Transverse colon (tissue), 4 donors: ENCODE results near the gene ADGRF3. TPM values are rescaled to one million over a fixed set of nuclear protein-coding genes. Genes with fewer than 3 reads are reported as not detected.
"Not testable (repeated sequence)": the region's sequence is repeated elsewhere in the genome, so short reads cannot be mapped to it uniquely, and the experiment has no call there.

Source experiments
- DNase-seq: peaks from one replicate; pipeline ENCODE4 v3.0.0-alpha.2; 2019
- H3K27ac ChIP-seq, 4 donors: fragments of 200-600 bp; sonication (generic); 2 replicates each; pipeline ENCODE4 v1.5.1; 2016 to 2018; ENCODE audit warnings: inconsistent platforms in 4 of 4
- H3K27me3 ChIP-seq: fragments of 200-600 bp; sonication (generic); 2 replicates; pipeline ENCODE4 v1.5.1; 2017; ENCODE audit warnings: inconsistent platforms
- H3K36me3 ChIP-seq, 4 donors: fragments of 200-600 bp; sonication (generic); 2 replicates each; pipeline ENCODE4 v1.5.1; 2017 to 2019; ENCODE audit warnings: inconsistent platforms in 4 of 4
- H3K4me1 ChIP-seq, 4 donors: fragments of 200-600 bp; sonication (generic); 2 replicates each; pipeline ENCODE4 v1.5.1; 2017 to 2020; ENCODE audit warnings: inconsistent platforms in 4 of 4
- H3K4me3 ChIP-seq, 4 donors: fragments of 200-600 bp; sonication (generic); 1 replicate in 1 of 4; 2 replicates in 3 of 4; pipeline versions ENCODE4 v1.5.1 to v1.6.1; 2017 to 2019; ENCODE audit warnings: inconsistent platforms in 4 of 4
- H3K9me3 ChIP-seq, 2 donors: fragments of 200-600 bp; sonication (generic); 2 replicates each; pipeline ENCODE4 v1.5.1; 2017 to 2019; ENCODE audit warnings: inconsistent platforms in 2 of 2
- CTCF ChIP-seq, 5 experiments: fragments of 200-600 bp in 3 of 5; fragments of 450-650 bp in 2 of 5; sonication (generic) in 3 of 5; IDR thresholded peaks; 1 replicate in 2 of 5; 2 replicates in 3 of 5; pipeline ENCODE4 v1.5.1; 2016 to 2017; ENCODE audit warnings: antibody characterized with exemption in 5 of 5, inconsistent platforms in 3 of 5, mild to moderate bottlenecking in 2 of 5, moderate library complexity in 1 of 5
- EP300 ChIP-seq: sonication (generic); formaldehyde crosslinking; IDR thresholded peaks from one replicate; pipeline ENCODE4 v1.6.1; 2017; ENCODE audit warnings: antibody characterized with exemption, low read depth
- POLR2A ChIP-seq: fragments of 450-650 bp; IDR thresholded peaks from one replicate; pipeline ENCODE4 v1.6.1; 2016; ENCODE audit warnings: antibody characterized with exemption, mild to moderate bottlenecking, moderate library complexity
- POLR2AphosphoS5 ChIP-seq, 3 donors: sonication (generic); formaldehyde crosslinking; IDR thresholded peaks; one replicate each; pipeline ENCODE4 v1.6.1; 2016; ENCODE audit warnings: antibody characterized with exemption in 3 of 3
- WGBS, 2 donors: methylation state at CpG; one replicate each; pipeline ENCODE4 v1.1.5; 2018; ENCODE audit warnings: low coverage in 1 of 2; 5-methylcytosine and 5-hydroxymethylcytosine counted together
- in situ Hi-C, 4 donors: fragments of 200-750 bp; cut with MboI; loops; one replicate each; pipeline versions ENCODE4 v1.15.0 to v1.15.1; 2017; ENCODE audit warnings: low sequenced_read_pairs in 3 of 4, low pct_ligation_motif_present in 1 of 4, low pct_unique_long_range_greater_than_20kb in 1 of 4
- intact Hi-C: fragments of 100-400 bp; cut with DNase I; formaldehyde crosslinking; loops from one replicate; pipeline ENCODE4 v1.15.1; 2023; ENCODE audit warnings: low total_unique reads
- total RNA-seq, 4 donors: library from RNA; depleted of rRNA; stranded (reverse); fragments of >200 nt; gene quantifications; one replicate each; pipeline ENCODE4 v1.1.0, GENCODE V29; 2016

The ADGRF3 gene
- total RNA-seq, 4 donors from 2014 or later = not detected

GRCh38 chr2:26309921-26310320 is 36.7 kb downstream of the ADGRF3 start:
- H3K4me3 ChIP-seq = no peak overlapping the region
- WGBS, 2 donors = 85% methylated on average over 10 of the region's 10 CpGs; no CpG with 5 or more reads in 1 of the 2 donors
- no peak for DNase-seq
- no peaks in the 10 kb centered on the region for H3K27me3 ChIP-seq
- peaks cover 0 to 8% (median 3%) of the 10 kb centered on the region in 4 donors for H3K4me1 ChIP-seq
- H3K36me3 ChIP-seq = no peaks in the 10 kb centered on the region
- no peak overlapping the region for H3K27ac ChIP-seq
- in situ Hi-C loops (loop anchor here in 1 of 4 donors (25.0 kb wide), 1 partner anchor 348 kb away; no protein-coding TSS in a partner anchor), intact Hi-C loops (no loop called here)
- TF ChIP-seq EP300 = no peak
- no peaks in the 10 kb centered on the region for H3K9me3 ChIP-seq

- no peak for DNase-seq
- Histone ChIP-seq H3K9me3 (no peaks in the 10 kb centered on the region), H3K27ac (no peak overlapping the region), H3K4me3 (no peak overlapping the region), H3K4me1 (peaks cover 0 to 12% (median 7%) of the 10 kb centered on the region in 4 donors), H3K27me3 (no peaks in the 10 kb centered on the region), H3K36me3 (no peaks in the 10 kb centered on the region)
- 64 to 65% methylated on average over 2 to 6 of the region's 6 CpGs for WGBS, 2 donors
- in situ Hi-C loops = loop anchor here in 1 of 4 donors (25.0 kb wide), 1 partner anchor 343 kb away; no protein-coding TSS in a partner anchor
- TF ChIP-seq EP300 = no peak
- no peak for TF ChIP-seq POLR2A
- no peak for TF ChIP-seq CTCF (IDR thresholded peaks at IDR 0.05)
- no peak for TF ChIP-seq POLR2AphosphoS5 (IDR thresholded peaks at IDR 0.05)
- intact Hi-C loops = no loop called here
Measured at GRCh38 chr2:26305540-26305939, 41.0 kb downstream of the ADGRF3 start.

DNA sequence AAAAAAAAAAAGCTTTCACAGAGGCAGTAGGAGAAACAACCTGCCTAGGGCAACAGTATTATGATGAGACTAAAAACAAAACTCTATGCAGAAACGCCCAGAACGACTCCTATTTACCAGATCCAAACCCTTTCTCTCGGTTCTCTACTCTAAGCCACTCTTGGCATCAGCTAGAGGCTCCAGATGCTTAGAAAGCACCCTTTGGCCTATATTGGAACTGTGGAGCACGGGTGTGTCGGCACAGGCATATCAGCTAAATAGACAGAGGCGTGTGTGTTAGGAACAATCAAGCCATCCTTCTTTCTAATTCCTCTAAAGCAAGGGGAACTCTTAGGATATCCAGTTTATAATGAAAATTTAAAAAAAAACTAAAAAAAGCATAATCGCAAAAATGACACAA is 41.5 kb downstream of the ADGRF3 start:
- H3K4me1 ChIP-seq = peaks cover 0 to 17% (median 9%) of the 10 kb centered on the region in 4 donors
- H3K27ac ChIP-seq, H3K36me3 ChIP-seq, H3K27me3 ChIP-seq, H3K9me3 ChIP-seq, H3K4me3 ChIP-seq, intact Hi-C loops: not testable (repeated sequence)
- TF ChIP-seq POLR2AphosphoS5 (IDR thresholded peaks at IDR 0.05) = peak in 1 of 3 donors; percentile 50
- peak; percentile 59 for DNase-seq
- 52 to 58% methylated on average over 4 to 7 of the region's 7 CpGs for WGBS, 2 donors
- in situ Hi-C loops = loop anchor here in 1 of 4 donors (25.0 kb wide), 1 partner anchor 343 kb away; no protein-coding TSS in a partner anchor

DNA sequence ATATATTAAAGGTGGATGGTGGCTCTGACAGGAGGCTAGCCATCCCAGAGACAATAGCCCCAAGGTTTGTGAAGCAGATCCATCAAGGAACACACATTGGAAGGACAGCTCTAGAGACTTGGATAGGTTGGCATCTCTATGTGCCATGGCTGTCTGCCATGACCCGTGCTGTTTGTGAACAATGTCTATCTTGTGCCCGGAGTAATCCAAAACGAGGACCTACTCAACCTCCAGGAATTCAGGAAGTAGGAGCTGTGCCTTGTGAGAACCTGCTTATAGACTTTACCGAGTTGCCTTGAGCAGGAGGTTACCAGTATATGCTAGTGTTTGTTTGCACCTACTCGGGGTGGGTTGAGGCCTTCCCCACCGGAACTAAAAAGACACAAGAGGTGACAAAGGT is 43.7 kb downstream of the ADGRF3 start:
- Histone ChIP-seq H3K4me3 (no peak overlapping the region), H3K36me3 (no peaks in the 10 kb centered on the region), H3K27ac (no peak overlapping the region), H3K4me1 (peaks cover 3 to 20% (median 14%) of the 10 kb centered on the region in 4 donors), H3K9me3 (no peaks in the 10 kb centered on the region), H3K27me3 (no peaks in the 10 kb centered on the region)
- DNase-seq = no peak
- TF ChIP-seq CTCF (IDR thresholded peaks at IDR 0.05) = no peak
- TF ChIP-seq POLR2A = no peak
- no peak for TF ChIP-seq EP300
- no peak for TF ChIP-seq POLR2AphosphoS5 (IDR thresholded peaks at IDR 0.05)
- in situ Hi-C loops (loop anchor here in 1 of 4 donors (25.0 kb wide), 1 partner anchor 341 kb away; no protein-coding TSS in a partner anchor), intact Hi-C loops (no loop called here)
- 80 to 83% methylated on average over 3 to 6 of the region's 6 CpGs for WGBS, 2 donors

GRCh38 chr2:26300234-26300925 is 46.2 kb downstream of the ADGRF3 start:
- WGBS, 2 donors = 23 to 57% methylated on average over 13 to 22 of the region's 22 CpGs
- peak overlapping the region; percentile 79 to 87 (median 86) for H3K27ac ChIP-seq
- intact Hi-C loops = no loop called here

More at GRCh38 chr2:26300234-26300925, 46.2 kb downstream of the ADGRF3 start:
- DNase-seq = peak; percentile 39
- Histone ChIP-seq H3K9me3 (no peaks in the 10 kb centered on the region), H3K27me3 (no peaks in the 10 kb centered on the region), H3K4me1 (peaks cover 3 to 18% (median 12%) of the 10 kb centered on the region in 4 donors), H3K4me3 (peak overlapping the region in 3 of 4 donors; percentile 35 to 64 (median 37)), H3K36me3 (no peaks in the 10 kb centered on the region)
- in situ Hi-C loops = loop anchor here in 1 of 4 donors (25.0 kb wide), 1 partner anchor 338 kb away; no protein-coding TSS in a partner anchor
- TF ChIP-seq EP300 (no peak), POLR2AphosphoS5 (IDR thresholded peaks at IDR 0.05) (no peak), POLR2A (no peak), CTCF (IDR thresholded peaks at IDR 0.05) (no peak)
